Fibroblast of villous mesenchyme (primary cell): ENCODE data around the gene JAZF1. TPM values are rescaled to one million over a fixed set of nuclear protein-coding genes. Genes with fewer than 3 reads are reported as not detected.

ENCODE experiments used
- DNase-seq: peaks from one replicate; pipeline ENCODE4 v3.0.0-alpha.2; 2010; ENCODE audit warnings: low read depth
- H3K4me3 ChIP-seq: 2 replicates; pipeline ENCODE4 v1.5.1; 2011; ENCODE audit warnings: low read depth, mild to moderate bottlenecking, low read length
- CTCF ChIP-seq: IDR thresholded peaks from 2 replicates; pipeline ENCODE4 v1.5.1; 2012; ENCODE audit warnings: low read depth, mild to moderate bottlenecking, low read length; ENCODE audit not compliant: insufficient read depth
- total RNA-seq: library from RNA; depleted of rRNA; stranded (reverse); fragments of >200 nt; gene quantifications from 2 replicates; pipeline ENCODE4 v1.2.3, GENCODE V29; 2012

Gene JAZF1
- total RNA-seq, 1 donor, result 38.4 TPM

- no peak for DNase-seq
- H3K4me3 ChIP-seq, result no peak overlapping the region
- no peak for TF ChIP-seq CTCF
Measured at GRCh38 chr7:27944643-27945042, 236.0 kb downstream of the JAZF1 start.

GRCh38 chr7:27943241-27943640 is 237.4 kb downstream of the JAZF1 start:
- no peak for TF ChIP-seq CTCF
- no peak for DNase-seq
- H3K4me3 ChIP-seq, result no peak overlapping the region

- H3K4me3 ChIP-seq, result no peak overlapping the region
- no peak for DNase-seq
- TF ChIP-seq CTCF, result no peak
Measured at GRCh38 chr7:27942711-27943110, 237.9 kb downstream of the JAZF1 start.

- TF ChIP-seq CTCF, result no peak
- no peak overlapping the region for H3K4me3 ChIP-seq
- DNase-seq, result no peak
Measured at GRCh38 chr7:27941522-27941921, 239.1 kb downstream of the JAZF1 start.

GRCh38 chr7:27940341-27940740 is 240.3 kb downstream of the JAZF1 start:
- no peak for DNase-seq
- no peak for TF ChIP-seq CTCF
- no peak overlapping the region for H3K4me3 ChIP-seq

GRCh38 chr7:27939893-27940292 is 240.7 kb downstream of the JAZF1 start:
- no peak for TF ChIP-seq CTCF
- no peak overlapping the region for H3K4me3 ChIP-seq
- no peak for DNase-seq

GRCh38 chr7:27936768-27937102 is 243.9 kb downstream of the JAZF1 start:
- no peak for DNase-seq
- TF ChIP-seq CTCF, result no peak
- H3K4me3 ChIP-seq, result no peak overlapping the region
